Left lung (tissue), 10 donors: ENCODE results near the gene RALGPS2. TPM values are rescaled to one million over a fixed set of nuclear protein-coding genes. Genes with fewer than 3 reads are reported as not detected.

Experiments
- ATAC-seq: fragments of 200-7000 bp; cut with Tn5 transposase; one replicate; pipeline ENCODE4 v1.9.1; 2020; ENCODE audit warnings: moderate library complexity
- DNase-seq, 4 donors: peaks; one replicate each; pipeline ENCODE4 v3.0.0-alpha.2; 2013 to 2020
- H3K27ac ChIP-seq, 2 donors: fragments of 200-600 bp; sonication (generic) in 1 of 2; one replicate each; pipeline versions ENCODE4 v1.5.0 to v1.8.0; 2020 to 2021
- H3K27me3 ChIP-seq, 2 donors: fragments of 200-600 bp; sonication (generic) in 1 of 2; one replicate each; pipeline versions ENCODE4 v1.5.0 to v1.8.0; 2020 to 2021
- H3K36me3 ChIP-seq, 2 donors: fragments of 200-600 bp; sonication (generic) in 1 of 2; one replicate each; pipeline versions ENCODE4 v1.5.0 to v1.8.0; 2020 to 2021
- H3K4me1 ChIP-seq, 2 donors: fragments of 200-600 bp; one replicate each; pipeline ENCODE4 v1.8.0; 2021
- H3K4me3 ChIP-seq, 2 donors: fragments of 200-600 bp; sonication (generic) in 1 of 2; one replicate each; pipeline versions ENCODE4 v1.5.0 to v1.8.0; 2020 to 2021; ENCODE audit warnings: mild to moderate bottlenecking in 1 of 2
- H3K9me3 ChIP-seq, 2 donors: fragments of 200-600 bp; sonication (generic) in 1 of 2; one replicate each; pipeline versions ENCODE4 v1.5.0 to v1.8.0; 2020 to 2021
- CTCF ChIP-seq, 2 donors: fragments of 200-600 bp; sonication (generic) in 1 of 2; IDR thresholded peaks; one replicate each; pipeline versions ENCODE4 v1.5.0 to v1.8.0; 2021; ENCODE audit warnings: antibody characterized with exemption in 2 of 2
- intact Hi-C, 2 donors: fragments of 100-400 bp; cut with DNase I; formaldehyde crosslinking; loops; one replicate each; pipeline versions ENCODE4 v1.11.2 to v1.14.2; 2022
- polyA plus RNA-seq, 6 donors: library from polyadenylated mRNA; unstranded; fragments of 120-200 nt; gene quantifications; one replicate each; pipeline ENCODE4 v1.2.1, GENCODE V29; 2013; ENCODE audit not compliant: insufficient read length in 6 of 6
- total RNA-seq, 2 donors: library from RNA; stranded (reverse); fragmentation: NEBNext Ultra II Directional; extraction: Animal tissue kit (Norgen Biotek cat#: 25700); gene quantifications; one replicate each; pipeline ENCODE4 v1.2.1, GENCODE V29; 2021
- donor health status: DM: no; HTN: yes; CAD: no.
- donor health status: DM: no; HTN: no; CAD: no.

The RALGPS2 gene
- total and polyA plus RNA-seq, 8 donors = 9.0 to 24.5 (median 20.9) TPM

DNA sequence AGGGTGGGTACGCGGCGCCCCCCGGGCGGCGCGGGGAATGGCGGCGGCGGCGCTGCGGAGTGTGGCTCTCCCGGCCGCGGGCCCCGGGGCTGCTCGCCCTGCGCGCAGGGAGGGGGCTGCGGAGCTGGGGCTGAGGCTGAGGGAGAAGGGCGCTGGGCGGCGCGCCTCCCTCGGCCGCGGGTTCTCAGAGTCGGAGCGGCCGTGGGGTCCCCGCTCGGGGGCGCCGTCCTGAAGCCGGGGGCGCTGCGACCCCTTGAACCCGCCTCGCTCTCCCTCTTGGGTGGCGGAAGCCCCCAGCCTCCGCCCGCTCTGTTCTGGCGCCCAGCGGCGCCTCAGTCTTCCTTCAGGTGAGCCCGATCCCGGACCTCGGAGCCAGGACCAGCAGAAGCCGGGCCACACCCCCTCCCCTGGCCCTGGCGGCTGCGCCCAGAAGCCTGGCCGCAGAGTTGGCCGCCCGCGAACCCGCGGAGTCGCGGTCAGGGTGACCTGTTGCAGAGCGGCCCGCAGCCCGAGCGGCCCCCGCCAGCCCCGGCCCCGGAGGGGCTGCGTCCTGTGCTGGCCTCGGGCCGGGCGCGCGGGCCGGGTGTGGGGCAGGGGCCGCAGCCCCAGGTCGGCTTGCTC is 532 bp downstream of the RALGPS2 start:
- Histone ChIP-seq H3K9me3 (no peaks in the 10 kb centered on the region), H3K4me1 (peaks cover 0 to 5% of the 10 kb centered on the region in 2 donors), H3K27ac (peak overlapping the region; percentile 81 to 83), H3K27me3 (no peaks in the 10 kb centered on the region), H3K36me3 (no peaks in the 10 kb centered on the region), H3K4me3 (peak overlapping the region; percentile 85 to 92)
- intact Hi-C loops = no loop called here
- ATAC-seq = peak; percentile 64
- no peak for TF ChIP-seq CTCF (IDR thresholded peaks at IDR 0.05)
- peak in 3 of 4 donors; percentile 46 to 93 (median 52) for DNase-seq

- intact Hi-C loops = no loop called here
- Histone ChIP-seq H3K4me1 (peaks cover 0 to 5% of the 10 kb centered on the region in 2 donors), H3K27me3 (no peaks in the 10 kb centered on the region), H3K9me3 (no peaks in the 10 kb centered on the region), H3K27ac (peak overlapping the region; percentile 81 to 83), H3K4me3 (peak overlapping the region; percentile 85 to 92), H3K36me3 (no peaks in the 10 kb centered on the region)
- ATAC-seq (peak; percentile 90), DNase-seq (peak in 2 of 4 donors; percentile 72 to 86)
- no peak for TF ChIP-seq CTCF (IDR thresholded peaks at IDR 0.05)
These were observed 1.1 kb downstream of the RALGPS2 start for GRCh38 chr1:178726087-178726517.

DNA sequence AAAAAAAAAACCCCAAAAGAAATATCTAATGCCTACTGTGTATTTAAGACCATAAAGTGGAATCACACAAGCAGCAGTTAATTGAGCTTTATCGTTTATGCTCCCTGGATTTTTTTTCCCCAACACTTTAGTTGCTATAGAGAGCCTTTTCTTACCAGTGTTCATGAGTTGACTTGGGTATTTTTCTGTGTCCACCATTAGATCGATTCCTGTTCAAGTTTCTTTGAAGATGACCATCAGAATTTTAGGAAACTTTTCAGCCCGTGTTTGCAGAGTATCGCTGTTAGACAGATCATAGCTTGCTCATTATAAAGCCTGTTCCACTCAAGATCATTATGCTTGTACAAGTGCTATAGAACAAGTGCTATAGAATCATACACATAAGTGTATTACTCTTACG is 1.5 kb downstream of the RALGPS2 start:
- peak overlapping the region; percentile 85 to 92 for H3K4me3 ChIP-seq
- no peaks in the 10 kb centered on the region for H3K9me3 ChIP-seq
- ATAC-seq (no peak), DNase-seq (no peak)
- peak overlapping the region in 1 of 2 donors; percentile 81 for H3K27ac ChIP-seq
- no peaks in the 10 kb centered on the region for H3K27me3 ChIP-seq
- no peak for TF ChIP-seq CTCF (IDR thresholded peaks at IDR 0.05)
- peaks cover 0 to 5% of the 10 kb centered on the region in 2 donors for H3K4me1 ChIP-seq
- intact Hi-C loops = no loop called here
- H3K36me3 ChIP-seq = no peaks in the 10 kb centered on the region

- DNase-seq (no peak), ATAC-seq (no peak)
- peak overlapping the region in 1 of 2 donors; percentile 92 for H3K4me3 ChIP-seq
- H3K27me3 ChIP-seq = no peaks in the 10 kb centered on the region
- H3K36me3 ChIP-seq = no peaks in the 10 kb centered on the region
- no peaks in the 10 kb centered on the region for H3K9me3 ChIP-seq
- intact Hi-C loops = no loop called here
- H3K4me1 ChIP-seq = peaks cover 0 to 5% of the 10 kb centered on the region in 2 donors
- TF ChIP-seq CTCF (IDR thresholded peaks at IDR 0.05) = no peak
- no peak overlapping the region for H3K27ac ChIP-seq
These were observed 2.2 kb downstream of the RALGPS2 start for GRCh38 chr1:178727014-178727895.

DNA sequence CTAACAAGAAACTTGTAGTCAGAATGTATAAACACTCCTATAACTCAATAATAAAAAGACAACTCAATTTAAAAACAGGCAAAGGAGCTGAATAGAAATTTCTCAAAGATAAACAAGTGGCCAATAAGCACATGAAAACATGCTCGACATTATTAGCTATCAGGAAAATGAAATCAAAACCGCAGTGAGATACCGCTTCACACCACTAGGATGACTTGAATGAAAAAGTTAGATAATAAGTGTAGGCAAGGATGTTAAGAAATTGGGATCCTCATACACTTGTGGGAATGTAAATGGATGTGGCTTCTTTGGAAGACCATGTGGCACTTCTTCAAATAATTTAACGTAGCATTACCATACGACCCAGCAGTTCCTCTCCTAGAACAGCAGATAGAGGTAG is 8.9 kb downstream of the RALGPS2 start:
- no peak for DNase-seq
- H3K9me3 ChIP-seq = no peaks in the 10 kb centered on the region
- no peak for TF ChIP-seq CTCF (IDR thresholded peaks at IDR 0.05)
- H3K4me3 ChIP-seq = no peak overlapping the region
- no peak overlapping the region for H3K27ac ChIP-seq
- H3K36me3 ChIP-seq = no peaks in the 10 kb centered on the region
- no peak for ATAC-seq
- H3K27me3 ChIP-seq = no peaks in the 10 kb centered on the region
- no peaks in the 10 kb centered on the region for H3K4me1 ChIP-seq
- intact Hi-C loops = no loop called here
